ENCODE data around the gene CIT.
"Not testable (repeated sequence)": the region's sequence is repeated elsewhere in the genome, so short reads cannot be mapped to it uniquely, and the experiment has no call there.

CIT gene

DNA sequence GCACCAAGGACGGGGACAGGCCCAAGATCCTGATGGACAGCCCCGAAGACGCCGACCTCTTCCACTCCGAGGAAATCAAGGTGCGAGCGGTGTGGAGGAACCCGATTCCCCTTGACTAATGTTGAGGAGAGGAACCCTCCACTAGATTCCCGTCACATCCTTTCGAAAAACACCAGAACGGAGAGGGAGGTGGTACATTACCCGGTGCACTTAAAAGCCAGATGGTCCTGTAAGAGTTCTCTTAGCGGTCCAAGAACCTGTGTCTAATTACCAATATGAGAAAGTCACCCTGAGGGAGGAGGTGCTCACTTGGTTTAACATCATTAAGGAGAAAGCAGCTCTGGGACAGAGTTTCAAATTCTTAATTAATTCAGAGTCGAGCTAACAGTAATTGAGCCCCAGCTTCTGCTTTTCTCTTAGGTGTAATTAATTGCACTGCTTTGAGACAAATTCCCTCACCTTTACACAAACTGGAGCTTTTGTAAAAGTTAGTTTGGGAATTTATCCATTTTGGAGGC lies 208.7 kb downstream of the CIT start:
- ATAC-seq (no peak), DNase-seq (no peak)
- no peaks in the 10 kb centered on the region for H3K9me3 Mint-ChIP-seq
- peaks cover 68% of the 10 kb centered on the region for H3K4me1 Mint-ChIP-seq
- H3K4me3 Mint-ChIP-seq, result peak overlapping the region; percentile 93
- H3K27ac Mint-ChIP-seq, result peak overlapping the region; percentile 94
- no peaks in the 10 kb centered on the region for H3K27me3 Mint-ChIP-seq
- H3K36me3 Mint-ChIP-seq (ENCODE audit: low read depth), result peaks cover 40% of the 10 kb centered on the region

DNA sequence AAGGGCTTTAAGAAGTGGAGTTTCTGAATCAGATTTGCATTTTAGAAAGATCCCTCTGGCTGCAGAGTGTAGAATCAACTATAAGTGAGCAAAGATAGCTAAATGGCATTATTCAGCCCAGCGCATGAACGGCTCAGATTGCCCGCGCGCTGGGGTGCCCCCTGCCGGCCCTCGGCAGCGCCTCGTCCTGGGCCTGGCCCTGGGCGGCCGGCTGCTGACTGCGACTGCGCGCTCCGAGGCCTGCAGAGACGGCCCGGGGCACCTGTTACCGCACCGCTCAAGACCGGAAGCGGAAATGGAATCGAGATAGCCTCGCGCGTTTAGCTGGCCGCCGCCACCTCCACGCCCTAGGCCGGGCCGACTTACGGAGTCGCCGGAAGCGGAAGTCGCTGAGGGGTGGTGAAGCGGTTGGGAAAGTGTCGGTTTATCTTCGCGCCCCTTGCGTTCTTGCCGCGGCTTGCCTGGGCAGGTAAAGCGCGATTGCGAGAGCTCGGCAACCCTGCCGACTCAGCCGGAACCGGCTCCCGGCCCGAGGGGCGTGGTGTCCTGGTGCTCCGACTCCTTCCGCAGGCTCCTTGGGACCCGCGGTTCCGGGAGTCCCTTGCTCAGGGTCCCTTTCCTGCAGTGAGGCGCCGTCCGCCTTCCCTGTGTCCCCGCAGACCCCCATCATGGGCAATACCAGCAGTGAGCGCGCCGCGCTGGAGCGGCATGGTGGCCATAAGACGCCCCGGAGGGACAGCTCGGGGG lies 209.4 kb downstream of the CIT start, which contains the start of gene PRKAB1:
Gene PRKAB1, plus strand, starts transcription at position 557 of the 747 bp plus-strand sequence. Its CDS starts 112 bp downstream, at position 669.
- no peaks in the 10 kb centered on the region for H3K9me3 Mint-ChIP-seq
- peaks cover 62% of the 10 kb centered on the region for H3K4me1 Mint-ChIP-seq
- ATAC-seq, result peak; percentile 99
- H3K27me3 Mint-ChIP-seq, result no peaks in the 10 kb centered on the region
- H3K36me3 Mint-ChIP-seq (ENCODE audit: low read depth), result peaks cover 34% of the 10 kb centered on the region
- H3K27ac Mint-ChIP-seq, result peak within 1 kb of the TSS; percentile 94
- peak; percentile 95 for DNase-seq
- peak within 1 kb of the TSS; percentile 93 for H3K4me3 Mint-ChIP-seq

DNA sequence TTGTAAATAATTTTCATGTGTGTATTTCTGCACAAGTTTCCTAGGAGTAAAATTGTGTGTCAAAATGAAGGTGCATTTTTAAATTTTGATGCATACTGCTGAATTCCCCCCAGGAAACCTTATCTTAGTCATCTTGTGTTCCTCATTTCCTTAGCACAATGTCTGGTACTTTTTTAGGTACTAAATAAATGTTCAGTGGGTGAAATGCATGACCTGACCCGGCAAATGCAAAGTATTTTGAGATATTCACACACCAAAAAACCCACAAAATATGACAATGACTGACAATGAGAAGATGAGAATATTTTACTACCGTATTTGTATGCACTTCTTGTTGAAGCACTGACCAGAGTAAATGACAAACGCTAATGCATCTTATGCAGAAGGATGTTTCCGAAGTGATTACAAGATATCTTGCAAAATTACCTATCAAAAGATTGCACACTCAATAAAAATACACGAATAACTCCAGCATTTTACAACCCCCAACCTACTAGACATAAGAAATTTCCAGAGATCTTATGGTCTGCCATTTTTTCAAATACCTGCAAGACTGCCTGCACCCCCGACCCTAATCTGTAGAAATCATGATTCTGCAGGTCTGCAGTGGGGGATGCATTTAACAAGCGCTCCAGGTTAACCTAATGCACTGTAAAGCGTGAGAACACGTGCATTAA lies 210.1 kb downstream of the CIT start:
- peaks cover 27% of the 10 kb centered on the region for H3K36me3 Mint-ChIP-seq (ENCODE audit: low read depth)
- no peaks in the 10 kb centered on the region for H3K9me3 Mint-ChIP-seq
- peaks cover 54% of the 10 kb centered on the region for H3K4me1 Mint-ChIP-seq
- H3K4me3 Mint-ChIP-seq, result peak overlapping the region; percentile 93
- H3K27ac Mint-ChIP-seq, result peak overlapping the region; percentile 83
- DNase-seq (no peak), ATAC-seq (peak; percentile 4)
- H3K27me3 Mint-ChIP-seq, result no peaks in the 10 kb centered on the region

DNA sequence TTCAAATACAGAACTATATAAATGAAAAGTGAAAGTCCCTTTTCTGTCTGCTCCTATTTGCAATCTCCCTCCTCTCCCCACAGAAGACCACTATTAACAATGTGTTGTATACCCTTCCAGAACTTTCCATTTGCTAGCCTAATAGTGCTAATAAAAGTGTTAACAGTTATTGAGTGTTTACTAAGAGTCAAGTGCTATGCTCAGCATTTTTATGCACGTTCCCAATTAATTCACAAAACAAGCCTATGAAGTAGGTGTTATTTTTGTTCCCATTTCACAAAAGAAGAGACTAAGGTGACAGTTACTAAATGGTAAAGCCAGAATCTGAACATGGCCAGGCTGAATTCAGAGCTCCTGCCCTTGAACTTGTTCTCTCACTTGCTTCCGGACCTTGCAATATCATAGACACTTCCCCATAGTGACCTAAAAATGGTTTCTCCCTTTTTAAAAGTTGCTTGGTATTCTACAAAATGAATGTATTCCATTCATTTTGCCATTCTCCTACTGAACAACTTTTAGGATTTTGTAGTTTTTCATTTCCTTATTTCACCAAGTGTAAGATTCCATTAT lies 210.8 kb downstream of the CIT start:
- ATAC-seq (no peak), DNase-seq (no peak)
- Mint-ChIP-seq H3K4me1 (peaks cover 47% of the 10 kb centered on the region), H3K4me3 (peak overlapping the region; percentile 93), H3K27me3 (no peaks in the 10 kb centered on the region), H3K36me3 (ENCODE audit: low read depth) (peaks cover 21% of the 10 kb centered on the region), H3K27ac (peak overlapping the region; percentile 83), H3K9me3 (no peaks in the 10 kb centered on the region)

DNA sequence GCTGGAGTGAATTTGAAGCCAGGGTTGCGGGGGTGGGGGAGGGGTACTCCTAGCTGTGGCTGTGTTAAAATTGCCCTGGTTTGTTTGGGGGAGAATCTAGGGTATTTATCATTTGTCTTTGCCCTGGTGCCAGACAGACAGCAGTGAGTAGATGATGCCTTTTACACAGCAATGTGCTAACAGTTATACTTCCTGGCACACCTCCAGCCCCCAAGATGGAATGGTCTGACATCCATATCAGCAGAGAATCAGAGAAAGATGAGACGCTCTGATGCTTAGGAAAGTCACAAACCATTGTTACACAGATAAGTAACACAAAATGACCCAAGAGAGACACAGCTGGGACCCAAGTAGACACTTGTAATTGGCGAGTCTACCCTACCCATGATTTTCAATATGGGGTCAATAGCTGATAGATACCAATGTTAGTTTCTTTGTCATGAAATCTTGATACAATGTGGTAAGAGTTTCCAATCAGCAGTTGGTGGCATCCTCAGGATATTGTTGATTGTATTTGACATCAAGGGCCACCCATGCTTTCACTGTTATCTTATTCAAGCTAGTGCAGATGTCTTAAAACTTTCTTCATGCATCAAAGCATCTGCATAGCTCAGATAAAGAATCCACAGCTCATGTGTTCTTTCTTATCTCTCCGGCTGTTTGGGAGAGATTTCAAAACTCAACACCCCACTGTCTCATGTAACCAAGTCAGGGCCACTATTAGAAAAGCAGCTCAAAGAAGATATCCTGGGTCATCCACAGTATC lies 211.8 kb downstream of the CIT start:
- no peaks in the 10 kb centered on the region for H3K27me3 Mint-ChIP-seq
- H3K4me1 Mint-ChIP-seq, result peaks cover 38% of the 10 kb centered on the region
- no peak for DNase-seq
- no peaks in the 10 kb centered on the region for H3K9me3 Mint-ChIP-seq
- H3K36me3 Mint-ChIP-seq (ENCODE audit: low read depth), result peaks cover 13% of the 10 kb centered on the region
- H3K27ac Mint-ChIP-seq, result no peak overlapping the region
- ATAC-seq, result no peak
- no peak overlapping the region for H3K4me3 Mint-ChIP-seq

DNA sequence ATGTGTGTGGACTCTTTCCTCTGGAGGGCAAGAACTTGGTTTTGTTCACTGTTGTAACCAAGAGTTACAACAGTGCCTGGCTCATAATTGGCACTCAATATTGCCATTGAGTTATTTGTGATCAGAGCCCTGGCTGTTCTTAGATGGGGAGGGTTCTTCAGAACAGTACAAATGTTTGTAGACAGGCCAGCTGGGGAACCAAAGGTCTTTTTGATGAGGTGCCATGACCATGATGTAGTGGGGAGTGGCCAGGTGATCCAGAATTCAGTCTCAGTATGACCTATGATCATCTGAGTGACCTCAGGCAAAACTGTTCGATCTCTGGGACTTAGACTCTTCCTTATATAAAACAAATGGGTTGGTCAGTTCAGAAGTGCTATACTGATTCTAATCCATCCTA lies 212.5 kb downstream of the CIT start:
- Mint-ChIP-seq H3K9me3 (no peaks in the 10 kb centered on the region), H3K4me3 (no peak overlapping the region), H3K27me3 (no peaks in the 10 kb centered on the region), H3K4me1 (peaks cover 34% of the 10 kb centered on the region), H3K27ac (no peak overlapping the region), H3K36me3 (ENCODE audit: low read depth) (peaks cover 6% of the 10 kb centered on the region)
- no peak for DNase-seq
- no peak for ATAC-seq

DNA sequence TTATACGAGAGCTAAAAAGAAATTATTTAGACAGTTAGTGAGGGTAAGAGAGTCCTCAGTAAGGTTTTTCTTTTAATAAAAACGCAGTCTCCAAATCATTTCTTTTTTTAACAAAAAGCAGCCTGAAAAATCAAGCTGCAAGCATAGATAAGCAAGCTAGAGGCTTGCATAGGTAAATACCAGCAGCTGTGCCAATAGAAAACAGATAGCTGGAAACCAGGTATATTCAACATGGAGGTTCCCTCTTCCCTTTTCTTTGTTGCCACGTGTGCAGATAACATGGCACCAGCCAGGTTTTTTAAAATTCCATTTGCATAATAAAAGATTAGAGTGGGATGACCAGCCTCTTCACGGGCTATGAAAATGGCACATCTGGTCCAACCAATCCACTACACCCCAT lies 215.2 kb downstream of the CIT start:
- H3K27me3 Mint-ChIP-seq, result no peaks in the 10 kb centered on the region
- H3K4me1 Mint-ChIP-seq, result peaks cover 17% of the 10 kb centered on the region
- H3K4me3 Mint-ChIP-seq, result no peak overlapping the region
- H3K9me3 Mint-ChIP-seq, result no peaks in the 10 kb centered on the region
- ATAC-seq (no peak), DNase-seq (no peak)
- no peaks in the 10 kb centered on the region for H3K36me3 Mint-ChIP-seq (ENCODE audit: low read depth)
- no peak overlapping the region for H3K27ac Mint-ChIP-seq

DNA sequence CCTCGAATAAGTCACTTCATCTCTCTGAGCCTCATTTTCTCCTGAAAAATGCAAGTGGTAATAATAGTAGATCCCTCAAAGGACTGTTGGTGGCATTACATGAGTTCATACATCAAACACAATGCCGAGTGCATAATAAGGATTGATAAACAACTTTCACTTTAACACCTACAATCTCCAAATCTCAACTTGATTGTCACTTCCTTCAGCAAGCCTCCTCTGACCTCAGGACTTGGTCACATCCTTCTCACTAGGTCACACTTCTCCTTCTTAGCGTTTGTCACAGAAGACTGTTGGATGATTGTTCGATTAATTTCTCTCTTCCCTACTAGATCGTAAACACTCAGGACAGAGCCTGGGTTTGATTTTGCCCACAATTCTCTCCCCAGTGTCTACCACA lies 217.0 kb downstream of the CIT start:
- ATAC-seq (no peak), DNase-seq (no peak)
- Mint-ChIP-seq H3K4me1 (peaks cover 3% of the 10 kb centered on the region), H3K4me3 (no peak overlapping the region), H3K27ac (no peak overlapping the region), H3K9me3 (no peaks in the 10 kb centered on the region), H3K36me3 (ENCODE audit: low read depth) (no peaks in the 10 kb centered on the region), H3K27me3 (no peaks in the 10 kb centered on the region)

DNA sequence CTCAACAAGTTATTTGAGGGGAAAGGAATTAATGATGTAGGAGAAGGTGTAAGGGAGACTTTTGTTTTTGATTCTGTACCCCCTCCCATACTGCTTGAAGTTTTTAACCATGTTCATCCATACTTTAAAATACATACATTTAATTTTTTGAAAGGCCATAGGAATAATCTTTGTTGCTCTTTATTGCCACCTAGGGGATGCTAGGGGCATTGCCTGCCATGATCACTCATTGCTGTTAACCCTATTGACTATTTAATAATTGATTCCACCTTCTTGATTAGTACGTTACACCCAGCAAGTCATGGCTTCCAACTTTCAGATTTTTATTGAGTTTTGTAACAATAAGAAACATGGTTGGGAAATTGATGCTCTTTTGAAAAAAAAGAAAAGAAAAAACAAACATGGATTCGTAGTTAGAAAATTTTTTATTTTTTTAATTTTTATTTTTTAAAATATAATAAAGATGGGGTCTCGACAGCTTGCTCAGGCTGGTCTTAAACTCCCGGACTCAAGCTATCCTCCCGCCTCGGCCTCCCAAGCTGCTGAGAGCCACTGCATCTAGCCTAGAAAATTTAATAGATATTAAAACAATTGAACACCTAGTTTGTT lies 217.7 kb downstream of the CIT start:
- Mint-ChIP-seq H3K36me3 (ENCODE audit: low read depth) (no peaks in the 10 kb centered on the region), H3K9me3 (no peaks in the 10 kb centered on the region), H3K4me1 (peaks cover 3% of the 10 kb centered on the region), H3K27ac (no peak overlapping the region), H3K27me3 (no peaks in the 10 kb centered on the region), H3K4me3 (no peak overlapping the region)
- DNase-seq (peak; percentile 50), ATAC-seq (no peak)

DNA sequence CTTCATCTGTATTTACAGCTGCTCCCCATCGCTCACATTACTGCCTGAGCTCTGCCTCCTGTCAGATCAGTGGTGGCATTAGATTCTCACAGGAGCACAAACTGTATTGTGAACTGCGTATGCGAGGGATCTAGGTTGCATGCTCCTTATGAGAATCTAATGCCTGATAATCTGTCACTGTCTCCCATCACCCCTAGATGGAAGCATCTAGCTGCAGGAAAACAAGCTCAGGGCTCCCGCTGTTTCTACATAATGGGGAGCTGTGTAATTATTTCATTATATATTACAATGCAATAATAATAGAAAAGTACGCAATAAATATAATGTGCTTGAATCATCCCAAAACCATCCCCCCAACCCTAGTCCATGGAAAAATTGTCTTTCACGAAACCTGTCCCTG lies 219.0 kb downstream of the CIT start:
- H3K27ac Mint-ChIP-seq, H3K4me3 Mint-ChIP-seq: not testable (repeated sequence)

DNA sequence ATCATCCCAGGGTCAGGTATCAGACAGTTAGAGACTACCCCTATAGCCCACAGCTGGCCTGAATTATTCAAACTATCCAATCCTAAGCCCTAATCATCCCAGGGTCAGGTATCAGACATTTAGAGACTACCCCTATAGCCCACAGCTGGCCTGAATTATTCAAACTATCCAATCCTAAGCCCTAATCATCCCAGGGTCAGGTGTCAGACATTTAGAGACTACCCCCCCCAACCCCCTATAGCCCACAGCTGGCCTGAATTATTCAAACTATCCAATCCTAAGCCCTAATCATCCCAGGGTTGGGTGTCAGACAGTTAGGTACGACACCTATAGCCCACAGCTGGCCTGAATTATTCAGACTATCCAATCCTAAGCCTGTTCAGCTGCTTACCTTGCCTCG lies 220.1 kb downstream of the CIT start:
- H3K27me3 Mint-ChIP-seq; H3K27ac Mint-ChIP-seq; DNase-seq; H3K4me1 Mint-ChIP-seq; ATAC-seq; H3K36me3 Mint-ChIP-seq (ENCODE audit: low read depth); H3K4me3 Mint-ChIP-seq: not testable (repeated sequence)
- peaks cover 21% of the 10 kb centered on the region for H3K9me3 Mint-ChIP-seq

More for the DNA sequence above, 219.0 kb downstream of the CIT start:
- H3K27me3 Mint-ChIP-seq; ATAC-seq; H3K36me3 Mint-ChIP-seq (ENCODE audit: low read depth); H3K4me1 Mint-ChIP-seq; DNase-seq: not testable (repeated sequence)
- peaks cover 12% of the 10 kb centered on the region for H3K9me3 Mint-ChIP-seq

DNA sequence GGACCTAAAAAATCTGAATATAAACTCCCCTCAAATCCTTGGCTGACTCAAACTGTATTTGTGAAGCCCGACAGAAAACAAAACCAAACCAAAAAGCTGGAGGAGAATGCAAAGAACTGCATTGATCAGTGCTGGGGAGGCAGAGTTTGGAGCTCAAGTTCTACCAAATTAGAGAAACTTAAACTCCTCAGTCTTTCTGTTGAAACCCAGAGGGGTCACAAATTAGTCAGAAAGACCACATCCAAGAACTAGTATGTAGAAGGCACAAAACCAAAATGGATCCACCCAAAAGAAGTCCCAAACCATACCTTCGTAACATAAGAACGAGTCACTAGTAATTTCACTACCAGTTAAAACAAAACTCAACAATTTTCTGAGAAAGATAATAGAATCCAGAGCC lies 224.5 kb downstream of the CIT start:
- no peaks in the 10 kb centered on the region for H3K4me1 Mint-ChIP-seq
- DNase-seq (no peak), ATAC-seq (peak; percentile 36)
- H3K36me3 Mint-ChIP-seq (ENCODE audit: low read depth), result no peaks in the 10 kb centered on the region
- H3K9me3 Mint-ChIP-seq, result peaks cover 22% of the 10 kb centered on the region
- no peak overlapping the region for H3K4me3 Mint-ChIP-seq
- peaks cover 4% of the 10 kb centered on the region for H3K27me3 Mint-ChIP-seq
- H3K27ac Mint-ChIP-seq, result no peak overlapping the region

DNA sequence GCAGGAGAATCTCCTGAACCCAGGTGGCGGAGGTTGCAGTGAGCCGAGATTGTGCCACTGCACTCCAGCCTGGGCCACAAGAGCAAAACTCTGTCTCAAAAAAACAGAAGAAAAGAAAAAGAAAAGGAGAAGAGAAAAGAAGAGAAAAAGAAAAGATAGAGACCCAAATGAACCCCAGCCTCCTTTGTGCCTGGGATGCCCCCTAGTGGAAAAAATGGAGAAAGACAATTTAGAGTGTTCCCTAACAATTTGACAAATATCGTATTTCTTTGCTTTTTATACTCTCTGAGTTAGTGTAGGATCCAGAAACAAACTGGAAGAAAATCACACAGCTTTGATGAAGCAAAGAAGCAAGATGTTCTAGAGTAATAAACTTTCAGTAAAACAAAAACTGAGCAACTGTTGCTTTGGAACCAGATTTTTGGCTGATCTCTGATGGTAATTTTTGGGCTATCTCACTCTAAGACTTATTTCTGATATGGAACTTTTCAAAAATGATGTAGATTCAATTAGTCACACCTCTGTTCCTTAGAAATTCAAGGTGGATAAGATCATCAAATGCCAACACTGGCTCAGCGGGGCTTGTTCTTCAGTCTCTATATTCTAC lies 227.8 kb downstream of the CIT start:
- H3K4me3 Mint-ChIP-seq, result no peak overlapping the region
- no peak for DNase-seq
- peaks cover 6% of the 10 kb centered on the region for H3K27me3 Mint-ChIP-seq
- ATAC-seq, result no peak
- peaks cover 21% of the 10 kb centered on the region for H3K9me3 Mint-ChIP-seq
- H3K27ac Mint-ChIP-seq, result no peak overlapping the region
- no peaks in the 10 kb centered on the region for H3K36me3 Mint-ChIP-seq (ENCODE audit: low read depth)
- no peaks in the 10 kb centered on the region for H3K4me1 Mint-ChIP-seq

Measured in activated naive CD8-positive, alpha-beta T cell treated with anti-CD3 and anti-CD28 coated beads, Interleukin-2, amount 50 U/mL, for 24 hours (primary cell).